Activated effector memory CD4-positive, alpha-beta T cell treated with anti-CD3 and anti-CD28 coated beads, Interleukin-2, amount 50 U/mL, for 16 hours (primary cell): Measurements from ENCODE around the gene NPTN.
"Not testable (repeated sequence)": the region's sequence is repeated elsewhere in the genome, so short reads cannot be mapped to it uniquely, and the experiment has no call there.

Experiments
- DNase-seq: peaks from one replicate; pipeline ENCODE4 v3.0.0-alpha.2; 2020

The NPTN gene

GRCh38 chr15:73600413-73601335 lies 32.5 kb downstream of the NPTN start:
- DNase-seq: no peak

- DNase-seq: no peak
Observed at GRCh38 chr15:73599934-73600333, 33.3 kb downstream of the NPTN start.

- DNase-seq: no peak
Observed at GRCh38 chr15:73598530-73599160, 34.5 kb downstream of the NPTN start.

GRCh38 chr15:73597036-73597638 lies 36.1 kb downstream of the NPTN start:
- DNase-seq: no peak

GRCh38 chr15:73596174-73596573 lies 37.0 kb downstream of the NPTN start:
- DNase-seq: no peak

GRCh38 chr15:73594109-73594508 lies 39.1 kb downstream of the NPTN start:
- DNase-seq: no peak

- DNase-seq: no peak
Observed at GRCh38 chr15:73593304-73594074, 39.7 kb downstream of the NPTN start.

- no peak for DNase-seq
Observed at GRCh38 chr15:73590263-73590662, 42.9 kb downstream of the NPTN start.

GRCh38 chr15:73589766-73590165 lies 43.4 kb downstream of the NPTN start:
- no peak for DNase-seq

GRCh38 chr15:73585871-73586654 lies 47.1 kb downstream of the NPTN start:
- no peak for DNase-seq

GRCh38 chr15:73584699-73585420 lies 48.3 kb downstream of the NPTN start:
- no peak for DNase-seq

- DNase-seq: no peak
Observed at GRCh38 chr15:73583544-73583943, 49.6 kb downstream of the NPTN start.

GRCh38 chr15:73582851-73583379 lies 50.3 kb downstream of the NPTN start:
- DNase-seq: no peak

- DNase-seq: no peak
Observed at GRCh38 chr15:73578026-73578425, 55.2 kb downstream of the NPTN start.

GRCh38 chr15:73577593-73577992 lies 55.6 kb downstream of the NPTN start:
- DNase-seq: not testable (repeated sequence)

- DNase-seq: no peak
Observed at GRCh38 chr15:73575636-73576247, 57.4 kb downstream of the NPTN start.

- DNase-seq: no peak
Observed at GRCh38 chr15:73573572-73573971, 59.6 kb downstream of the NPTN start.

GRCh38 chr15:73573037-73573436 lies 60.2 kb downstream of the NPTN start:
- no peak for DNase-seq

GRCh38 chr15:73572296-73572695 lies 60.9 kb downstream of the NPTN start:
- DNase-seq: no peak

GRCh38 chr15:73571346-73571745 lies 61.8 kb downstream of the NPTN start:
- DNase-seq: no peak
